GM04503 (cell line): Measurements from ENCODE around the gene DDX5.

Experiments used
- DNase-seq: peaks from one replicate; pipeline ENCODE4 v3.0.0-alpha.2; 2012; ENCODE audit warnings: low read depth

Gene DDX5

DNA sequence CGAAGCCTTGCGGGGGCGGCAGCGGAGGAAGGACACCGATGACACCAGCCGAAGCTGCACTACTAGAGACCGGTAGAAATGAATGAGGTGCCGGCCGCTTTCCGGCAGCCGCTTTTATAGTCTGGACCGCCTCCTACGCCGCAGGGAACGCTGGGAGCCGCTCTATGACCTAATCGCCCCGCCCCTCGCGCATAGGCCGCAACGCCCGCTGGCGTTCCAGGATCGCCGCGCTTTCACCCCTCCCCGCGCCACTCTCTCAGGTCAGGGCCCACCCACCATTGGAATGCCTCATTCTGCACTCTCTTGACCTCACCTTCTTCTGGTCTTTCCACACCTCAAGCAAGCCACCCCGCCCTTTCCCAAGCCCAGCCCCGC, at the start of gene DDX5:
DDX5 (minus strand) TSS at position 89 of the 375 bp plus-strand sequence. CDS start 170 bp downstream, outside the sequence.
- DNase-seq, result peak; percentile 86

GRCh38 chr17:64555281-64555680, 49.2 kb upstream of the DDX5 start:
- no peak for DNase-seq

DNA sequence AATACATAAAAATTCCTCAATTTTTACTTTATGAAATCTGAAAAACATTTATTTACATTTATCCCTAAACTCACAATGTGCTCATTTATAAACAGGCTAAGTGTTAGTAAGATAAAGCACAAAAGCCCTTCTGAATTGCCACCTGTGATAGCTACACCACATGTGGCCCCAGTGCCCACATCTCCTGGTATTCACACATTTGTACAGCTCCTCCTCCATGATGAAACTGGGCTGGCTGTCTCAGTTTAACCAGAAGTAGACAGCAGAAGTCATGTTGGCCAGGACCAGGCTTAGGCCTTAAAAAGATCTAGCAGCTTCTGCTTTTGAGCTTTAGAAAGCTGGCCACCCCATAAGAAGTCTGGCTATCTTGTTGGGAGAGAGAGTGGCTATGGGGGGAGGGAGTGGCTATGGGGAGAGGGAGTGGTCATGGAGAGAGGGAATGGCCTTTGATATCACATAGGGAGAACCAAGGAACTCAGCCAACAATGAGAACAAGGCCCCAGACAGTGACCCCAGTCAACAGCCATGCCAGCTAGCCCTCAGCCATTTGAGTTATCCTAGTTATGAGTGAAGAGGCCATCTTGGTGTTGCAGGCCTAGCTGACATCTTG, 48.0 kb upstream of the DDX5 start:
- DNase-seq, result no peak

GRCh38 chr17:64551461-64551860, 45.4 kb upstream of the DDX5 start:
- no peak for DNase-seq

GRCh38 chr17:64547319-64547718, 41.2 kb upstream of the DDX5 start:
- DNase-seq, result no peak

DNA sequence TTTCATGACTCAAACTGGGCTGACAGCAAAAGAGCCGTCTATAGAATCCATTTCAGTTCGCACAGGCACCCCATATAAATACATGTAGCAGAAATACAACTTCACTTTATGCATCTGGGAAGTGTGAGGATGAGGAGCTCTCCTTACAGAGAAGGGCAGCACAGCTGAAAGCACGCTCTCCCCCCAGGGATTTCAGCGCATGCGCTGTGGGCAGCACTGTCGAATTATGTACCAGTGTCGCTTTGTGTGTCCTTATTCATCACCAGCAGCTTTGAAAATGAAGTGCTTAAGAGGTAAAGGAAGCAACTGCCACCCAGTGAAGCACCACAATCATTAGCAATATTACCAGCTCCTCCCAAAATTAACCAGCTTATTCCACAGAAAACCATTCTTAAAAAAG, 40.6 kb upstream of the DDX5 start:
- no peak for DNase-seq

DNA sequence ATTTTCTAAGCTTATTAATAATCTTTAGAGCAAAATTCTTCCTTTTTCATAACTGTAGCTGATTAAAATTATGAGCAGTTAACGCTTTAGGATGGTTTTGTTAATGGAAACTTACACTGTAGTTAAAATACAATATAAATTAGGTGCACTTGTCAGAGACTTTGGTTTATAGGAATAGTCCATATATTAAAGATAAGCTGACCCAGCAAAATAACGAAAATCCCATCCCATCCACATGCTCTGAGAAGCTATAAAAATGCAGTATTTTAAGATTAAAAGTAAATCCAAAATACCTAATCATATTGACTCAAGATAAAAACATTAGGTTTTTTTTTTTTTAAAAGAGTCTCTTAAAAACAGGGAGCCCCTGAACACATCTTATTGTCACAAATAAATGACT, 38.7 kb upstream of the DDX5 start:
- no peak for DNase-seq

DNA sequence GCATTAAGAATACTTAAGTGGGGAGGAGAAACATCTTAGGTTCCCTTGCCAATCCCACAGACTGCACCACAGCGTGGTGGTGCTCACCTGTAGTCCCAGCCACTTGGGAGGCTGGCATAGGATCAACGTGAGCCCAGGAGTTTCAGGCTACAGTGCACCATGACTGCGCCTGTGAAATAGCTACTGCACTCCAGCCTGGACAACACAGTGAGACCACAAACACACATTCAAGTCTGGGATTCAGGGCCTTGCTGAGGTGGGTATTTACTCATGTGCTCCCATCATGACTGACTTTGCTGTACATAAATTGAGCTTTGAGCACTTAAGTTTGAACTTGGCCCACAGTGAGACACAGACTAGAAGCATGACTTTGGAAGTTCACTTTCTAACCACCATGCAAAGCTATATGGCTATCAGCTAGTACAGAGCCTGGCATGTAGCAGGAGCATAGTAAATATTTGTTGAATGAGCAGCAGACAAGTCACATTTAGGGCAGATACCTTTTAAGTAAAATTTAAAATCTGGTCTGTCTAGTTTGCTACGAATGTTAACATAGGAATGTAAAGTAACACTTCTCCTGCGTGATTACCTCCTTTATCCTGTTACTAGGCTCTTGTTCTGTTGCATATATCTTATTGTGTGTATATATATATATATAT, 34.2 kb upstream of the DDX5 start:
- no peak for DNase-seq

GRCh38 chr17:64538508-64539130, 32.5 kb upstream of the DDX5 start:
- DNase-seq, result no peak

GRCh38 chr17:64537488-64537887, 31.4 kb upstream of the DDX5 start:
- DNase-seq, result no peak

DNA sequence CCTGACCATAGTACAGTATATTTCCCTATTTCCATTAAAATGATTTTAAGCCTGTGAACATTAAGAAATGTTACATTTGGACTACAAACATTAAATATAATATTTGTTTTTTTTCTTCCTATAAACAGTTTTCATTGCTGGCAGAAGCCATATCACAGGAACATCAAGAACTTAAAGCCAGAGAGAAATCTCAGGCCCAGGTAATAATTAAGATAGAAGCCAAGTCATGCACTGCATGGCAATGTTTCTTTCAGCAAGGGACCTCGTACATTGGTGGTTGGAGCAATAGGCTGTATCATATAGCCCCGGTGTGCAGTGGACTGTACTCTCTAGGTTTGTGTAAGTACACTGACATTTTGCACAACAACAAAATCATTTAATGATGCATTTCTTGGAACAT, 30.8 kb upstream of the DDX5 start:
- no peak for DNase-seq

GRCh38 chr17:64535357-64535756, 29.3 kb upstream of the DDX5 start:
- no peak for DNase-seq

DNA sequence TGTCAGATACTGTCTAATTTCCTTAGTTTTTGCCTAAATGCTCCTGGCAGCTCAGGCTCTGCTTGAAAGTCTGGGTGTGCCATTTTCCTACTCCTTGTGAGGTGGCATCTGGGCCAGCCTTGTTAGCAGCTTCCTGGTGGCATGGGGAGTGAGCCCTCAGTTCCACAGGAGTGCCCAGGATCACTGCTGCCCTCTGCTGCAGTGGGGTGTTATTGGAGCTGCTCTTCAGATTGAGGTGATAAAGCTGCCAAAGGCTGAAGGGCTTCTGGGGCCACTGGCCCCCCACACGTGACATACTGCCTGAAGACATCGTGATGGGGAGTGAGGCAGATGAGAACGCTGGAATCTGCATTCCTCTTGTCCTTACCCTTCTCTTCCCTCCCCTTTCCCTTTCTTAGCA, 28.1 kb upstream of the DDX5 start:
- no peak for DNase-seq

DNA sequence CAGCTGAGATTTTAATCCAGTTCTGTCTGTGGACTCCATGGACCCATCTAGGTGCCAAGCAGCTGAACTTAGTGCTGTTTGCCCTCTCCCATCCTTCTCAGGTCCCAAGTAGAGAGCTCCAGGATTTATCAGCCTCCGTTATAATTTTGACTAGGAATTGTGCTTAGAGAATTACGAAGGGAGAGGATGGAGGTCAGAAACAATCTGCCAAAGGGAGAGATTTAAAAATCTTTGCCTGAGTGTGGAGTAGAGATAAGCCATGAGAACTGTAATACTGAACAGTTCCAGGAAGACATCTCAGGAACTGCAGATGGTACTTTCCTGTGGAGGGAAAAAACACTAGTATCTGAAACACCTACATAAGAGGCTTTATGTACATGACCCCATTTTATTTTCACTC, 27.7 kb upstream of the DDX5 start:
- DNase-seq, result no peak

DNA sequence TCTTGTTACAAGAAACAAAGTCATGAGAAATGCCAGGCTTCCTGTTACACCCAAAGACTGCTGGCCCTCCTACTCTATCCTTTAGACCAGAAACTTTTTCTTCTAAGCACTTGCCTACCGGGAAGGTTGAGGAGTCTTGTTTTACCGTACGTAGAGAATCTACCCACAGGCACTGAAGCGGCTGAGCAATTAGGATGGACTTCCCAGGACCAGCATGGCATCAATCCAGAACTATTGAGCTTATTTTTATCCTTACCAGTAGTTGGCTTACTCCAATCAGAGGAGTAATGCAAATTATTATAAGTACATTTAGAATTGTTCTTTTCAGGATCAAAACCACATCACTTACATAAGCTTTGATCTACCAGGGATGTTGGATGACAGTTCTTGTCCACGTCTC, 26.3 kb upstream of the DDX5 start:
- DNase-seq, result no peak

- peak; percentile 57 for DNase-seq
These were observed 25.9 kb upstream of the DDX5 start for GRCh38 chr17:64531955-64532371.

DNA sequence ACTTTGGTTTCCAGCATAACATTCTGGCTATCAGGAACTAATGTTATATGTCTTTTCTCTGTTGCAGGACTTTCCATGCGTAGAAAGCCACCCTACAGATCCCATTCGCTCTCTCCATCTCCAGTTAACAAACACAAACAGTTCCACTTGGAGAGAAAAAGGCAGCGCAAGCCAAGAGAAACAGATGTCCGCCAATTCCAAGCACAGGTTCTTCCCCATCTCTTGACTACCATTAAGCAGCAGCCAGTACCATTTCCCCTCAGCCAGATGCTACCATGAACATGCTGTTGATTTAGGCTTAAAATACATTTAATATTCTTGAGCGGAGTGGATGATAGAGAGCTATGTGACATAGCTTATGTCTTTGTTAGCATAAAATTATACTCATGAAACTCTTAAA, 23.1 kb upstream of the DDX5 start:
- DNase-seq, result no peak

- DNase-seq, result no peak
These were observed 21.8 kb upstream of the DDX5 start for GRCh38 chr17:64527914-64528313.

GRCh38 chr17:64520359-64520758, 14.3 kb upstream of the DDX5 start:
- DNase-seq, result no peak

- DNase-seq, result no peak
These were observed 13.5 kb upstream of the DDX5 start for GRCh38 chr17:64519601-64520000.

DNA sequence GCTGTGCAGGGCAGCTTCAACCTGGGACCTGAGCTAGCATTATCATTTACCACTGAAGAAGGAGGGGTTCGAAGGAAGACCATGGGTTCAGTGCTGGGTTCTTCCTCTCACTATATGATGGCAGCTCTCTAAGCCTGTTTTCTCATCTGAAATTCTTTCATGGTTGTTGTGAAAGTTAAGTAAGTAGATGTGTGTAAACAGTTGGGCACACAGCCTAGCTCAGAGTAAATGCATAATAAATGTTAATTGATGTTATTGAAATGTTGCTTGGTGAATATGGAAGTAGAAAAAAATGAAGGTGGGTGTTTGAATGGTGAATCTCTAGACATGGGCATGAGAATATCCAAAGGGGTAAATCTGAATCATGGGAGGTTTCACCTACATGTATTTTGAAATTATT, 9.7 kb upstream of the DDX5 start:
- no peak for DNase-seq

DNA sequence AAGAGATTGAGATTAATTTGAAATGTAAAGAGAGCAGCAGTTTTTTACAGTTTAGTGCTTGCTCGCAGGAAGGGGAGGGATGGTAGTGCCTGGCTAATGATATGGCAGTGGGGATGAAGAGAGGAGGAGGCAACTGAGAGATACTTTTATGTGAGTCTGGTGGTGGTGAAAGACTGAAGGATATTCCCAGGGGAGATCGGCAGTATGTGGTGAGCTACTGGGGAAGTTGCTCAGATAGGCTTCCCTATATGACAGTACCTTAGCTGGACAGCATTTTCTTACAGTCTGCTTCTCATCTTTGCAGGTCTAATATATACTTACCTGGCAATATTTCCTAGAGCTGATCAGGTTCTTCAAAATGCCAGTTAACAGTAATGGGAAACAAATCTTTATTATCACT, 9.3 kb upstream of the DDX5 start:
- DNase-seq, result no peak

DNA sequence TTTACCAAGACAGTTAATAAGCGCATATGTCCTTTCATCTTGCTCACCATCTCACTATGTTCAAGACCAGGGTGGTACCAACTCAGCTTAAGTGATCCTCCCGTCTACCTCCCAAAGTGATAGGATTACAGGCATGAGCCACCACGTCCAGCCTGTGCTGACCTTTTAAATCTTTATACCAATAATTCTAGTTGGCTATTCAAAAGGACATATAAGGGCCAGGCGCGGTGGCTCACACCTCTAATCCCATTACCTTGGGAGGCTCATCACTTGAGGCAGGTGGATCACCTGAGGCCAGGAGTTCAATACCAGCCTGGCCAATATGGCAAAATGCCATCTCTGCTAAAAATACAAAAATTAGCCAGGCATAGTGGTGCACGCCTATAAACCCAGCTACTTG, 3.1 kb upstream of the DDX5 start:
- no peak for DNase-seq

GRCh38 chr17:64508683-64509082, 2.6 kb upstream of the DDX5 start:
- DNase-seq, result no peak
